HL-60 (cell line): ENCODE data around the gene NFIA.

Experiments used
- CTCF ChIP-seq: IDR thresholded peaks from one replicate; pipeline ENCODE4 v1.5.1; 2011; ENCODE audit warnings: low read length, control low read depth, inconsistent platforms; ENCODE audit not compliant: insufficient read depth
- POLR2AphosphoS5 ChIP-seq: IDR thresholded peaks from 2 replicates; pipeline ENCODE4 v1.6.1; 2012; ENCODE audit warnings: low read depth
- REST ChIP-seq: IDR thresholded peaks from 2 replicates; pipeline ENCODE4 v1.6.1; 2012; ENCODE audit warnings: low read depth; ENCODE audit not compliant: insufficient replicate concordance
- SPI1 ChIP-seq: IDR thresholded peaks from 2 replicates; pipeline ENCODE4 v1.6.1; 2012; ENCODE audit warnings: low read depth, mild to moderate bottlenecking, borderline replicate concordance

GRCh38 chr1:61293986-61294504, 211.7 kb downstream of the NFIA start:
- TF ChIP-seq SPI1 (no peak), CTCF (no peak), POLR2AphosphoS5 (no peak), REST (no peak)
